GM12873 (cell line): ENCODE results near the gene PLA1A.

Experiments used
- CTCF ChIP-seq: IDR thresholded peaks from 2 replicates; pipeline ENCODE4 v1.5.1; 2012; ENCODE audit warnings: low read depth, mild to moderate bottlenecking, moderate library complexity, low read length, control low read depth; ENCODE audit not compliant: insufficient read depth; ENCODE audit errors: missing control alignments

The PLA1A gene

GRCh38 chr3:119582178-119582577 lies 15.5 kb upstream of the PLA1A start:
- no peak for TF ChIP-seq CTCF

- no peak for TF ChIP-seq CTCF
Observed at GRCh38 chr3:119585208-119585607, 12.5 kb upstream of the PLA1A start.

GRCh38 chr3:119585856-119586570 lies 11.7 kb upstream of the PLA1A start:
- no peak for TF ChIP-seq CTCF

GRCh38 chr3:119586733-119587172 lies 10.9 kb upstream of the PLA1A start:
- no peak for TF ChIP-seq CTCF

- TF ChIP-seq CTCF: no peak
Observed at GRCh38 chr3:119588112-119588511, 9.6 kb upstream of the PLA1A start.

- TF ChIP-seq CTCF: no peak
Observed at GRCh38 chr3:119589102-119589773, 8.4 kb upstream of the PLA1A start.

- TF ChIP-seq CTCF: no peak
Observed at GRCh38 chr3:119590706-119591105, 7.0 kb upstream of the PLA1A start.
